Ammon's horn (tissue), 1 donor: ENCODE measurements around the gene PFN4.
"Not testable (repeated sequence)": the region's sequence is repeated elsewhere in the genome, so short reads cannot be mapped to it uniquely, and the experiment has no call there.

Source experiments
- DNase-seq: peaks from one replicate; pipeline ENCODE4 v3.0.0-alpha.2; 2016; ENCODE audit warnings: low spot score

Gene PFN4

GRCh38 chr2:24123195-24123921 is at the start of gene PFN4, which contains the start of gene FAM228B:
Gene PFN4 (minus strand): TSS chr2:24123334. CDS start chr2:24122535, 799 bp downstream.
Gene FAM228B (plus strand): TSS chr2:24123469. CDS start chr2:24124362, 893 bp downstream.
- DNase-seq: peak; percentile 91

- DNase-seq: no peak
Measured at GRCh38 chr2:24169023-24169422, 45.9 kb upstream of the PFN4 start.

GRCh38 chr2:24164416-24164973 is 41.4 kb upstream of the PFN4 start:
- DNase-seq: peak; percentile 22

GRCh38 chr2:24163601-24164000 is 40.5 kb upstream of the PFN4 start:
- DNase-seq: no peak

GRCh38 chr2:24163186-24163585 is 40.1 kb upstream of the PFN4 start:
- no peak for DNase-seq

- DNase-seq: no peak
Measured at GRCh38 chr2:24162494-24162893, 39.4 kb upstream of the PFN4 start.

GRCh38 chr2:24160761-24161160 is 37.6 kb upstream of the PFN4 start:
- no peak for DNase-seq

GRCh38 chr2:24159708-24160107 is 36.6 kb upstream of the PFN4 start:
- DNase-seq: no peak

- no peak for DNase-seq
Measured at GRCh38 chr2:24158131-24158530, 35.0 kb upstream of the PFN4 start.

- DNase-seq: peak; percentile 21
Measured at GRCh38 chr2:24153478-24153877, 30.3 kb upstream of the PFN4 start.

- DNase-seq: no peak
Measured at GRCh38 chr2:24152413-24153197, 29.5 kb upstream of the PFN4 start.

GRCh38 chr2:24147364-24147763 is 24.2 kb upstream of the PFN4 start:
- no peak for DNase-seq

- not testable (repeated sequence) for DNase-seq
Measured at GRCh38 chr2:24140305-24140704, 17.2 kb upstream of the PFN4 start.

- DNase-seq: no peak
Measured at GRCh38 chr2:24132543-24132942, 9.4 kb upstream of the PFN4 start.

GRCh38 chr2:24125956-24126355 is 2.8 kb upstream of the PFN4 start:
- no peak for DNase-seq

- no peak for DNase-seq
Measured at GRCh38 chr2:24123922-24124580, 917 bp upstream of the PFN4 start.

GRCh38 chr2:24122366-24123194 is 554 bp downstream of the PFN4 start:
- no peak for DNase-seq

GRCh38 chr2:24121469-24121868 is 1.7 kb downstream of the PFN4 start:
- DNase-seq: no peak

- DNase-seq: no peak
Measured at GRCh38 chr2:24121066-24121465, 2.1 kb downstream of the PFN4 start.

- no peak for DNase-seq
Measured at GRCh38 chr2:24117902-24118301, 5.2 kb downstream of the PFN4 start.

- no peak for DNase-seq
Measured at GRCh38 chr2:24115057-24115456, 8.1 kb downstream of the PFN4 start.
